ENCODE measurements around the gene ABCC1. TPM values are rescaled to one million over a fixed set of nuclear protein-coding genes. Genes with fewer than 3 reads are reported as not detected.

Gene ABCC1
- total RNA-seq, 1 experiment from 2014 or later, result 56.4 TPM

- Histone ChIP-seq H2BK12ac (ENCODE audit: insufficient read length, low read depth, low read length) (no peak overlapping the region), H2BK120ac (ENCODE audit: low read depth, low read length, poor library complexity, severe bottlenecking) (no peak overlapping the region), H3K79me2 (ENCODE audit: insufficient read depth, low read length) (no peaks in the 10 kb centered on the region), H3K27me3 (ENCODE audit: insufficient read depth, low read length) (no peaks in the 10 kb centered on the region), H2BK15ac (ENCODE audit: low read depth, low read length) (no peak overlapping the region), H3K56ac (ENCODE audit: insufficient read length, low read depth, low read length) (no peak overlapping the region), H3K9me3 (ENCODE audit: control insufficient read depth, low read depth, low read length) (no peaks in the 10 kb centered on the region), H2BK5ac (ENCODE audit: insufficient read length, low read length) (no peak overlapping the region), H2AFZ (ENCODE audit: low read length) (no peak overlapping the region), H3K23me2 (ENCODE audit: insufficient read length, low read depth, low read length, poor library complexity, severe bottlenecking) (no peaks in the 10 kb centered on the region), H3K4ac (ENCODE audit: low read depth, low read length) (no peak overlapping the region), H4K5ac (ENCODE audit: insufficient read length, low read depth, low read length) (no peak overlapping the region), H2AK5ac (ENCODE audit: insufficient read length, low read length) (no peak overlapping the region), H4K8ac (replicated peaks; ENCODE audit: insufficient read length, low read depth, low read length) (no peak overlapping the region), H3K27ac (ENCODE audit: insufficient read length, low read depth, low read length) (no peak overlapping the region), H4K91ac (ENCODE audit: insufficient read length, low read depth, low read length) (no peak overlapping the region), H3K14ac (ENCODE audit: insufficient read depth, low read length) (no peak overlapping the region), H3T11ph (ENCODE audit: low read length) (no peak overlapping the region), H3K23ac (ENCODE audit: insufficient read length, low read depth, low read length) (no peak overlapping the region), H3K4me1 (ENCODE audit: insufficient read depth, low read length) (no peaks in the 10 kb centered on the region), H2BK20ac (ENCODE audit: low read depth, low read length, poor library complexity, severe bottlenecking) (no peak overlapping the region), H4K20me1 (ENCODE audit: control insufficient read depth, insufficient read depth, insufficient read length) (no peaks in the 10 kb centered on the region), H3K79me1 (ENCODE audit: insufficient read depth, low read depth, low read length, poor library complexity, severe bottlenecking) (no peaks in the 10 kb centered on the region), H3K9ac (ENCODE audit: extremely low read depth, insufficient read length, low read length) (no peak overlapping the region), H3K4me2 (ENCODE audit: insufficient read depth, insufficient read length, low read length) (no peak overlapping the region), H3K18ac (ENCODE audit: insufficient read length, low read depth, low read length) (no peak overlapping the region)
- Mint-ChIP-seq H3K36me3 (ENCODE audit: insufficient read depth in 1 of 3, low read depth in 3 of 3) (peaks cover 33 to 78% (median 55%) of the 10 kb centered on the region in 3 experiments; a peak in 6 of 7 replicates), H3K4me3 (no peak overlapping the region), H3K4me1 (no peaks in the 10 kb centered on the region), H3K9me3 (no peaks in the 10 kb centered on the region), H3K27me3 (ENCODE audit: low read depth) (no peaks in the 10 kb centered on the region), H3K27ac (peak overlapping the region; percentile 34 to 88 (median 74); a peak in 5 of 7 replicates)
- no peak for TF ChIP-seq CTCF (conservative IDR thresholded peaks at IDR 0.05)
- WGBS (ENCODE audit: extremely low coverage, insufficient read length, low lambda C conversion rate), result no CpG with 5 or more reads among the region's 3 CpGs
- DNase-seq, result no peak
Measured at GRCh38 chr16:16131204-16131603, 181.8 kb downstream of the ABCC1 start.
